ENCODE results near the gene WDR27.

The WDR27 gene

DNA sequence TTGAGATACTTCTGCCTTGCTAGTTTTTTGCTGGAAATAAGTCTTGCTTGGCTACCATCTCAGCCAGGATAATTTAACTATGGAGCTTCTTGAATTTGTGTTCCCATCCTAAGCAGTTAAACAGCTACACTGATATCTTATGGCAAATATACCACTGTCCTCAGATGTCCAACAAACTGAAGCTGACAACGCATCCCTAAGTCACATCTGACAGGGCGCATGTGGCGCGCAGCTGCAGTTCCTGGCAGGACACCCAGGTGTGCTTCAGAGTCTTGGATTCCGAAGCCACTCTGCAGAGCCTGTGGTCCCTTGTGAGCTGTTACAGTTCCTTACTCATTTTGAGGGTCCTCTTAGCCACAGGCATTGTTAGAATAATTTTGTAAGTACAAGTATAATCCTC lies 127.9 kb downstream of the WDR27 start:
- CTCF ChIA-PET: no interaction called here
- H3K9me3 ChIP-seq (ENCODE audit: control insufficient read depth, insufficient read depth, low read depth, low read length): no peaks in the 10 kb centered on the region
- peaks cover 0 to 4% of the 10 kb centered on the region in 2 experiments; a peak in 1 of 3 replicates for H3K36me3 ChIP-seq (ENCODE audit: control insufficient read depth in 2 of 2, insufficient read depth in 1 of 2, low read length in 2 of 2)
- H3K4me3 ChIP-seq (ENCODE audit: low read depth, low read length): no peak overlapping the region
- no peak for TF ChIP-seq ZNF223 (tag by site-specific recombination; IDR thresholded peaks at IDR 0.05)
- no peak for TF ChIP-seq GLI2 (tag by site-specific recombination; IDR thresholded peaks at IDR 0.05; ENCODE audit: borderline replicate concordance, low read depth)
- H3K27ac ChIP-seq (ENCODE audit: extremely low read depth, low read depth, low read length): no peak overlapping the region
- POLR2A ChIA-PET: no interaction called here
- H3K4me1 ChIP-seq (ENCODE audit: control insufficient read depth, insufficient read depth, low read length): no peaks in the 10 kb centered on the region

DNA sequence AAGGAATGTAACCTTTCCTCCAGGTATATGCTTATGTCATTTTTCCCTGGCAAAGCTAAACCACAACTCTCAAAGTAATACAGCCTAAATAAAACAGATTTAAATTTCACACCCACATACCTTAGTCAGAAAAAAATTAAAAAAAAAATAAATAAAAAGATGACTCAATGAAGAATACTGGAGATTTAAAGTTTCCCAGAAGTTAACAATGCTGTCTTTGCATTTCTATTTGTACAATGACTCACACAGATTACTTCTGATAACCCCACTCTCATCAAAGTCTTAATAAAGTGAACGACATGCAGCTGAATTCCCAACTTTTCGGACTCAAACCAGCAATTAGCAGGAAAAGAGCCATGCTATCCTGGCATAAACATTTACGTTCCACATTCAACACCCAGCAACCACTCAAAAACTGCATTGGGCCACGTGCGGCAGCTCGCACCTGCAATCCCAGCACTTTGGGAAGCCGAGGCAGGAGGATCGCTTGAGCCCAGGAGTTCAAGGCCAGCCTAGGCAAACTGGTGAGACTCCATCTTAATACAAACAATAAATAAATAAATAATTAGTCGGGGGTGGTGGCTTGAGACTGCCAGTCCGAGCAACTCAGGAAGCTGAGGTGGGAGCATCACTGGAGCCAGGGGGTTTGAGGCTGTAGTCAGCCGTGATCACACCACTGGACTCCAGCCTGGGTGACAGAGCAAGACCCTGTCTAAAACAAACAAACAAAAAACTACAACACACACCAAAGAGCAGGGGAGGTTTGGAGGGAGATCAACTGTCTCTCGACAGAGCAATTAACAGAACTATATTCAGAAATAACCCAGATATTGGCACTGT lies 130.5 kb downstream of the WDR27 start:
- Histone ChIP-seq H3K4me3 (ENCODE audit: low read depth, low read length) (no peak overlapping the region), H3K9me3 (ENCODE audit: control insufficient read depth, insufficient read depth, low read depth, low read length) (no peaks in the 10 kb centered on the region), H3K4me1 (ENCODE audit: control insufficient read depth, insufficient read depth, low read length) (no peaks in the 10 kb centered on the region), H3K27ac (ENCODE audit: extremely low read depth, low read depth, low read length) (no peak overlapping the region), H3K36me3 (ENCODE audit: control insufficient read depth in 2 of 2, insufficient read depth in 1 of 2, low read length in 2 of 2) (peaks cover 0 to 4% of the 10 kb centered on the region in 2 experiments; a peak in 1 of 3 replicates)
- POLR2A ChIA-PET: no interaction called here
- CTCF ChIA-PET: no interaction called here
- TF ChIP-seq ZFP69B (tag by site-specific recombination; IDR thresholded peaks at IDR 0.05): no peak
- TF ChIP-seq ZNF514 (tag by site-specific recombination; IDR thresholded peaks at IDR 0.05): no peak
- TF ChIP-seq KLF16 (tag by site-specific recombination; IDR thresholded peaks at IDR 0.05): no peak
- TF ChIP-seq ZNF248 (tag by site-specific recombination; IDR thresholded peaks at IDR 0.05): no peak
- TF ChIP-seq FEZF1 (tag by site-specific recombination; IDR thresholded peaks at IDR 0.05): no peak
- TF ChIP-seq, protein P1, sequence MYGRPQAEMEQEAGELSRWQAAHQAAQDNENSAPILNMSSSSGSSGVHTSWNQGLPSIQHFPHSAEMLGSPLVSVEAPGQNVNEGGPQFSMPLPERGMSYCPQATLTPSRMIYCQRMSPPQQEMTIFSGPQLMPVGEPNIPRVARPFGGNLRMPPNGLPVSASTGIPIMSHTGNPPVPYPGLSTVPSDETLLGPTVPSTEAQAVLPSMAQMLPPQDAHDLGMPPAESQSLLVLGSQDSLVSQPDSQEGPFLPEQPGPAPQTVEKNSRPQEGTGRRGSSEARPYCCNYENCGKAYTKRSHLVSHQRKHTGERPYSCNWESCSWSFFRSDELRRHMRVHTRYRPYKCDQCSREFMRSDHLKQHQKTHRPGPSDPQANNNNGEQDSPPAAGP (tag by site-specific recombination; IDR thresholded peaks at IDR 0.05): no peak
- no peak for TF ChIP-seq ZNF274 (IDR thresholded peaks at IDR 0.05; ENCODE audit: low read length)
- no peak for TF ChIP-seq ZNF274 (tag by site-specific recombination; IDR thresholded peaks at IDR 0.05; ENCODE audit: borderline replicate concordance)
- no peak for TF ChIP-seq KLF10 (tag by site-specific recombination; IDR thresholded peaks at IDR 0.05)
- no peak for TF ChIP-seq ZNF10 (tag by site-specific recombination; IDR thresholded peaks at IDR 0.05)
- TF ChIP-seq, protein P2, sequence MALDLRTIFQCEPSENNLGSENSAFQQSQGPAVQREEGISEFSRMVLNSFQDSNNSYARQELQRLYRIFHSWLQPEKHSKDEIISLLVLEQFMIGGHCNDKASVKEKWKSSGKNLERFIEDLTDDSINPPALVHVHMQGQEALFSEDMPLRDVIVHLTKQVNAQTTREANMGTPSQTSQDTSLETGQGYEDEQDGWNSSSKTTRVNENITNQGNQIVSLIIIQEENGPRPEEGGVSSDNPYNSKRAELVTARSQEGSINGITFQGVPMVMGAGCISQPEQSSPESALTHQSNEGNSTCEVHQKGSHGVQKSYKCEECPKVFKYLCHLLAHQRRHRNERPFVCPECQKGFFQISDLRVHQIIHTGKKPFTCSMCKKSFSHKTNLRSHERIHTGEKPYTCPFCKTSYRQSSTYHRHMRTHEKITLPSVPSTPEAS (tag by site-specific recombination; IDR thresholded peaks at IDR 0.05): no peak
- no peak for TF ChIP-seq ZNF394 (tag by site-specific recombination; IDR thresholded peaks at IDR 0.05; ENCODE audit: borderline replicate concordance)

DNA sequence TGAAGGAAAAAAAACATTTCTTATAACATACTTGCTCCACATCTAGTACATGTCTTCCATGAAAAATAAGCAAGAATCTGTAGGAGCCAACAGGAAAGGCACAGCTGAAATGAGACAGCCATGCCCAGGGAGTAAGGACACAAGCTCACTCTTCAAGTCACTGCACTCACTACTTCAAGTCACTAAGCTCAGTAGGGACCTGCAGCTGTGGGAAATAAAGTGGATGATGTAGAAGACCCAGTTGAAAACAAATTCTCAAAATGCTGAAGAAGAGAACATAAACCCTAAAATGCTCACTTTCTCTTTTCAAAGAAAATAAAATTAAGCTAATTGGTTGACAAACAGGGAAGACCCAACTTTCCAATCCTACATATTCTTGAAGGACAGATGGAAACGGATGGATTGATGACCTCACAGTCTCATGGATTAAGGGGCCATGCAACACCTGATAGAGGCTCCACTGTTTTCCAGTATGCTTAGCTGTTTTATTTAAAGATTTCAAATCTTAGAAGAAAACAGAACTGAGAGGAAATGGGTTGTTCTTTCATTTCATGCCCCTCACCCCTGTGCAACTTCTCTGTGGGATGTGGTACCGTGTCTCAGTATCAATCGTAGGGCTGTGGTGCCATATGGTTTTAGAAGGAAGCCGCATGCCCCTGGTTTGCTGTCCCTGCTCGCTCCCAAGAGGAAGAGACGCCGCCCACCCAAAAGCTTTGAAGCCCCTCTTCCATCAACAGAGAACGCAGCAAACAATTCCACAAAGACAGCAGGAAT lies 133.3 kb downstream of the WDR27 start:
- POLR2A ChIA-PET: no interaction called here
- no peaks in the 10 kb centered on the region for H3K9me3 ChIP-seq (ENCODE audit: control insufficient read depth, insufficient read depth, low read depth, low read length)
- CTCF ChIA-PET: interaction anchor here (1.1 kb wide), 1 partner anchor 47 kb away, joined by 3 read pairs; no protein-coding TSS in a partner anchor
- peaks cover 0 to 7% of the 10 kb centered on the region in 2 experiments; a peak in 1 of 3 replicates for H3K36me3 ChIP-seq (ENCODE audit: control insufficient read depth in 2 of 2, insufficient read depth in 1 of 2, low read length in 2 of 2)
- no peak overlapping the region for H3K27ac ChIP-seq (ENCODE audit: extremely low read depth, low read depth, low read length)
- no peak overlapping the region for H3K4me3 ChIP-seq (ENCODE audit: low read depth, low read length)
- no peaks in the 10 kb centered on the region for H3K4me1 ChIP-seq (ENCODE audit: control insufficient read depth, insufficient read depth, low read length)
- no peak for TF ChIP-seq HOXA7 (CRISPR knock-in tag; IDR thresholded peaks at IDR 0.05; ENCODE audit: borderline replicate concordance)
- TF ChIP-seq ZBTB7A (tag by site-specific recombination; IDR thresholded peaks at IDR 0.05; ENCODE audit: low read depth): no peak
- no peak for TF ChIP-seq ZNF658 (tag by site-specific recombination; IDR thresholded peaks at IDR 0.05)
- no peak for TF ChIP-seq ZNF19 (tag by site-specific recombination; IDR thresholded peaks at IDR 0.05; ENCODE audit: low read depth)
- no peak for TF ChIP-seq ZNF292 (tag by site-specific recombination; IDR thresholded peaks at IDR 0.05; ENCODE audit: borderline replicate concordance, low read depth)
- TF ChIP-seq ZBTB20 (tag by site-specific recombination; IDR thresholded peaks at IDR 0.05): no peak
- TF ChIP-seq YY1 (tag by site-specific recombination; IDR thresholded peaks at IDR 0.05): no peak
- TF ChIP-seq ZNF23 (tag by site-specific recombination; IDR thresholded peaks at IDR 0.05; ENCODE audit: borderline replicate concordance): no peak
- TF ChIP-seq, protein P1 (tag by site-specific recombination; IDR thresholded peaks at IDR 0.05): no peak
- no peak for TF ChIP-seq GFI1B (tag by site-specific recombination; IDR thresholded peaks at IDR 0.05)
- TF ChIP-seq ZNF530 (tag by site-specific recombination; IDR thresholded peaks at IDR 0.05; ENCODE audit: low read depth): no peak
- TF ChIP-seq ZBTB48 (tag by site-specific recombination; IDR thresholded peaks at IDR 0.05): no peak
- TF ChIP-seq ZNF221 (tag by site-specific recombination; IDR thresholded peaks at IDR 0.05; ENCODE audit: borderline replicate concordance): no peak
- TF ChIP-seq MEIS1 (CRISPR knock-in tag; IDR thresholded peaks at IDR 0.05; ENCODE audit: borderline replicate concordance): no peak
- TF ChIP-seq OSR2 (tag by site-specific recombination; IDR thresholded peaks at IDR 0.05): no peak

Data from HEK293 (cell line).